Loucy (cell line): Measurements from ENCODE around the gene CNTFR.

ENCODE experiments used
- CTCF ChIP-seq: fragments of 200-600 bp; sonication (generic); conservative IDR thresholded peaks from 2 replicates; pipeline ENCODE4 v1.5.1; 2014; ENCODE audit warnings: mild to moderate bottlenecking, antibody characterized with exemption, low read length
- EZH2phosphoT487 ChIP-seq: fragments of 200-600 bp; IDR thresholded peaks from 2 replicates; pipeline ENCODE4 v1.6.1; 2018; ENCODE audit warnings: antibody characterized with exemption, mild to moderate bottlenecking, moderate library complexity, borderline replicate concordance

GRCh38 chr9:34606905-34607304, 17.4 kb upstream of the CNTFR start:
- no peak for TF ChIP-seq CTCF
- no peak for TF ChIP-seq EZH2phosphoT487
